ENCODE measurements around the gene PHLDA1.

DNA sequence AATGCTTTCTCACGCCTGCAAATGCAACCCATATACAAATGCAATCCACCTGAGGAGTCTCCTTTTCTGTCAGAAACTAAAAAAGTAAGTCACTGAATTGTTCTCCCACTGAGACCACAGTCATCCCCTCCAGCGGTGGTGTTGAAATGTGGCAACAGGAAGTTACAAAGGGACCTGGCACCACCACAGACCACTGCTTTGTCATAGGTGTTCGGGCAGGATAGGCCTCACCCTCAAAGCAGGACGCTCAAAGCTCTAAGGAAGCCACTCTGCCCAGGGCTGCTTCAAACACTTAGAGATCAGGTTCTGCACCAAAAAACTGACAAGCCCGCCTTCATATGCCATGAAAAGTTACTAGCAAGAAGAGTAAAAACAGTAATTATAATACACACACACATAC, 11.3 kb downstream of the PHLDA1 start:
- TF ChIP-seq GATA2 (IDR thresholded peaks at IDR 0.05; ENCODE audit: low read depth, low read length) (no peak), GATA3 (IDR thresholded peaks at IDR 0.05; ENCODE audit: low read depth, low read length) (no peak)
